GM23338 (cell line): ENCODE results near the gene RIBC2. TPM values are rescaled to one million over a fixed set of nuclear protein-coding genes. Genes with fewer than 3 reads are reported as not detected.

Experiments
- ATAC-seq: fragments of 200-7000 bp; cut with Tn5 transposase; 3 replicates; pipeline ENCODE4 v1.9.1; 2020
- DNase-seq: peaks from one replicate; pipeline ENCODE4 v3.0.0-alpha.2; 2015; ENCODE audit warnings: low spot score
- H2AFZ ChIP-seq: fragments of 200-600 bp; sonication (generic); 2 replicates; pipeline ENCODE4 v1.8.0; 2016; ENCODE audit warnings: antibody characterized with exemption, mild to moderate bottlenecking, moderate library complexity
- H3F3A ChIP-seq: fragments of 200-600 bp; sonication (generic); replicated peaks from 2 replicates; pipeline ENCODE4 v1.8.0; 2017; ENCODE audit warnings: antibody characterized with exemption, mixed run types, low read depth
- H3K27ac ChIP-seq: fragments of 200-600 bp; sonication (generic); 2 replicates; pipeline ENCODE4 v1.6.1; 2016; ENCODE audit warnings: low read depth
- H3K27me3 ChIP-seq: fragments of 200-600 bp; sonication (generic); 2 replicates; pipeline ENCODE4 v1.8.0; 2016; ENCODE audit warnings: mild to moderate bottlenecking, mixed run types, moderate library complexity; ENCODE audit not compliant: insufficient read depth
- H3K36me3 ChIP-seq: fragments of 200-600 bp; sonication (generic); 2 replicates; pipeline ENCODE4 v1.8.0; 2016; ENCODE audit warnings: mild to moderate bottlenecking; ENCODE audit not compliant: insufficient read depth
- H3K4me1 ChIP-seq: fragments of 200-600 bp; sonication (generic); 2 replicates; pipeline ENCODE4 v1.8.0; 2016; ENCODE audit warnings: mild to moderate bottlenecking, moderate library complexity; ENCODE audit not compliant: insufficient read depth
- H3K4me2 ChIP-seq: fragments of 200-600 bp; sonication (generic); 2 replicates; pipeline ENCODE4 v1.7.1; 2017; ENCODE audit warnings: mixed run types
- H3K4me3 ChIP-seq: fragments of 200-600 bp; sonication (generic); 2 replicates; pipeline ENCODE4 v1.6.1; 2016; ENCODE audit warnings: mixed run types
- H3K79me2 ChIP-seq: fragments of 200-600 bp; sonication (generic); replicated peaks from 2 replicates; pipeline ENCODE4 v1.8.0; 2017; ENCODE audit warnings: mild to moderate bottlenecking; ENCODE audit not compliant: insufficient read depth
- H3K9me2 ChIP-seq: fragments of 200-600 bp; sonication (generic); 2 replicates; pipeline ENCODE4 v1.8.0; 2017; ENCODE audit not compliant: insufficient read depth
- H4K20me1 ChIP-seq: fragments of 200-600 bp; sonication (generic); replicated peaks from 2 replicates; pipeline ENCODE4 v1.8.0; 2017; ENCODE audit warnings: mild to moderate bottlenecking; ENCODE audit not compliant: insufficient read depth
- H3K27ac Mint-ChIP-seq: 2 replicates; pipeline ENCODE4 v1.8.0; 2020; ENCODE audit warnings: inconsistent platforms, mild to moderate bottlenecking, moderate library complexity, mixed read lengths
- H3K27me3 Mint-ChIP-seq: 3 replicates; pipeline ENCODE4 v1.8.0; 2022; ENCODE audit warnings: low read depth, mild to moderate bottlenecking, moderate library complexity, mixed read lengths, inconsistent platforms; ENCODE audit not compliant: insufficient read depth, poor library complexity
- H3K36me3 Mint-ChIP-seq: 3 replicates; pipeline ENCODE4 v1.8.0; 2021; ENCODE audit warnings: low read depth, mild to moderate bottlenecking, inconsistent platforms, moderate library complexity, mixed read lengths
- H3K4me1 Mint-ChIP-seq: 3 replicates; pipeline ENCODE4 v1.8.0; 2020; ENCODE audit warnings: mild to moderate bottlenecking, inconsistent platforms, mixed read lengths
- H3K4me3 Mint-ChIP-seq: 3 replicates; pipeline ENCODE4 v1.8.0; 2021; ENCODE audit warnings: moderate library complexity, mild to moderate bottlenecking, inconsistent platforms, mixed read lengths
- H3K9me3 Mint-ChIP-seq: 3 replicates; pipeline ENCODE4 v1.8.0; 2020; ENCODE audit warnings: moderate library complexity, mild to moderate bottlenecking, inconsistent platforms, mixed read lengths
- CREB1 ChIP-seq: fragments of 250-450 bp; sonication (Bioruptor Pico); IDR thresholded peaks from 2 replicates; pipeline ENCODE4 v1.5.0; 2020; ENCODE audit warnings: low read depth, mild to moderate bottlenecking, moderate library complexity
- CTCF ChIP-seq, 2 experiments: fragments of 200-600 bp in 1 of 2; sonication (generic) in 1 of 2; conservative IDR thresholded peaks; 2 replicates each; pipeline versions ENCODE4 v1.5.1 to v1.6.1; 2016 to 2017; ENCODE audit warnings: antibody characterized with exemption in 2 of 2, low read depth in 2 of 2, mild to moderate bottlenecking in 2 of 2, moderate library complexity in 1 of 2
- ETS1 ChIP-seq: IDR thresholded peaks from 2 replicates; pipeline ENCODE4 v1.6.1; 2016; ENCODE audit warnings: antibody characterized with exemption
- EZH2 ChIP-seq: fragments of 200-600 bp; sonication (generic); IDR thresholded peaks from one replicate; pipeline ENCODE4 v1.8.0; 2017; ENCODE audit warnings: antibody characterized with exemption, mild to moderate bottlenecking, low read depth; ENCODE audit not compliant: unreplicated experiment
- EZH2phosphoT487 ChIP-seq: fragments of 200-600 bp; sonication (generic); IDR thresholded peaks from one replicate; pipeline ENCODE4 v1.8.1; 2018; ENCODE audit warnings: antibody characterized with exemption; ENCODE audit not compliant: unreplicated experiment
- JUNB ChIP-seq: IDR thresholded peaks from one replicate; pipeline ENCODE4 v1.6.1; 2016; ENCODE audit warnings: antibody characterized with exemption; ENCODE audit not compliant: unreplicated experiment
- NANOG ChIP-seq: IDR thresholded peaks from 2 replicates; pipeline ENCODE4 v1.6.1; 2016; ENCODE audit warnings: antibody characterized with exemption, borderline replicate concordance
- POLR2AphosphoS5 ChIP-seq: IDR thresholded peaks from 2 replicates; pipeline ENCODE4 v1.6.1; 2016; ENCODE audit warnings: antibody characterized with exemption, low read depth
- REST ChIP-seq: IDR thresholded peaks from one replicate; pipeline ENCODE4 v1.6.1; 2018; ENCODE audit warnings: antibody characterized with exemption; ENCODE audit not compliant: unreplicated experiment
- STAT1 ChIP-seq: IDR thresholded peaks from one replicate; pipeline ENCODE4 v1.6.1; 2016; ENCODE audit warnings: antibody characterized with exemption; ENCODE audit not compliant: unreplicated experiment
- ZNF114 ChIP-seq: fragments of 250-450 bp; sonication (Bioruptor Pico); IDR thresholded peaks from 2 replicates; pipeline ENCODE4 v1.5.0; 2020; ENCODE audit warnings: mild to moderate bottlenecking, moderate library complexity
- ZNF331 ChIP-seq: fragments of 250-450 bp; sonication (Bioruptor Pico); IDR thresholded peaks from 2 replicates; pipeline ENCODE4 v1.5.0; 2020; ENCODE audit warnings: low read depth, mild to moderate bottlenecking, moderate library complexity
- ZNF462 ChIP-seq: fragments of 250-450 bp; sonication (Bioruptor Pico); IDR thresholded peaks from 2 replicates; pipeline ENCODE4 v1.5.0; 2020; ENCODE audit warnings: mild to moderate bottlenecking, moderate library complexity
- polyA plus RNA-seq: library from polyadenylated mRNA; unstranded; fragments of >200 nt; fragmentation: Nextera tagmentation; extraction: Ambion mirVana; gene quantifications from 2 replicates; pipeline ENCODE4 v1.2.1, GENCODE V29; 2016
- total RNA-seq: library from RNA; depleted of rRNA; stranded (reverse); fragments of >200 nt; shearing (Covaris generic); gene quantifications from 2 replicates; pipeline ENCODE4 v1.2.3, GENCODE V29; 2014

The RIBC2 gene
- total and polyA plus RNA-seq, 2 experiments from 2014 or later = 2.2 to 2.8 TPM

GRCh38 chr22:45472426-45472825, 58.9 kb downstream of the RIBC2 start:
- no peaks in the 10 kb centered on the region for H4K20me1 ChIP-seq
- no peak overlapping the region for H3K4me2 ChIP-seq
- Mint-ChIP-seq H3K4me3 (no peak overlapping the region), H3K36me3 (peaks cover 9% of the 10 kb centered on the region; the same call in 2 of the 3 replicates), H3K27me3 (peaks cover 8% of the 10 kb centered on the region), H3K4me1 (peaks cover 21% of the 10 kb centered on the region), H3K9me3 (peaks cover 8% of the 10 kb centered on the region), H3K27ac (no peak overlapping the region)
- no peaks in the 10 kb centered on the region for H3K9me2 ChIP-seq
- H3K79me2 ChIP-seq = no peaks in the 10 kb centered on the region
- H3K4me3 ChIP-seq = no peak overlapping the region
- H2AFZ ChIP-seq = no peak overlapping the region
- H3F3A ChIP-seq = no peaks in the 10 kb centered on the region
- TF ChIP-seq CTCF (conservative IDR thresholded peaks at IDR 0.05; ENCODE audit: low read depth in 2 of 2) (no peak), POLR2AphosphoS5 (no peak), ETS1 (no peak), EZH2 (no peak), EZH2phosphoT487 (no peak), JUNB (no peak), CREB1 (CRISPR knock-in tag) (no peak), ZNF331 (no peak), ZNF462 (CRISPR knock-in tag) (no peak), REST (no peak), NANOG (no peak), STAT1 (no peak), ZNF114 (no peak)
- H3K36me3 ChIP-seq = no peaks in the 10 kb centered on the region
- no peaks in the 10 kb centered on the region for H3K27me3 ChIP-seq
- peaks cover 24% of the 10 kb centered on the region for H3K4me1 ChIP-seq
- H3K27ac ChIP-seq = no peak overlapping the region
- ATAC-seq = no peak
- no peak for DNase-seq
